H9 (cell line): ENCODE measurements around the gene ACTL7B. TPM values are rescaled to one million over a fixed set of nuclear protein-coding genes. Genes with fewer than 3 reads are reported as not detected.

ENCODE experiments used
- DNase-seq: peaks from one replicate; pipeline ENCODE4 v3.0.0-alpha.2; 2017
- H2AFZ ChIP-seq: one replicate; pipeline ENCODE4 v1.6.1; 2013; ENCODE audit warnings: mild to moderate bottlenecking, low read length, control low read depth, moderate library complexity
- H2AK5ac ChIP-seq: 2 replicates; pipeline ENCODE4 v1.6.1; 2013; ENCODE audit warnings: low read length, control low read depth, mixed read lengths; ENCODE audit not compliant: insufficient read length
- H2BK120ac ChIP-seq: one replicate; pipeline ENCODE4 v1.6.1; 2013; ENCODE audit warnings: low read depth, mild to moderate bottlenecking, low read length, control low read depth, inconsistent platforms; ENCODE audit not compliant: poor library complexity, severe bottlenecking
- H2BK12ac ChIP-seq: 2 replicates; pipeline ENCODE4 v1.6.1; 2013; ENCODE audit warnings: low read length, control low read depth, mixed read lengths, low read depth; ENCODE audit not compliant: insufficient read length
- H2BK15ac ChIP-seq: 2 replicates; pipeline ENCODE4 v1.6.1; 2013; ENCODE audit warnings: low read depth, low read length, control low read depth
- H2BK20ac ChIP-seq: one replicate; pipeline ENCODE4 v1.6.1; 2013; ENCODE audit warnings: low read depth, mild to moderate bottlenecking, low read length, control low read depth, inconsistent platforms; ENCODE audit not compliant: poor library complexity, severe bottlenecking
- H2BK5ac ChIP-seq: 2 replicates; pipeline ENCODE4 v1.6.1; 2013; ENCODE audit warnings: low read length, control low read depth, mixed read lengths; ENCODE audit not compliant: insufficient read length
- H3K14ac ChIP-seq: 2 replicates; pipeline ENCODE4 v1.6.1; 2013; ENCODE audit warnings: low read length, control low read depth; ENCODE audit not compliant: insufficient read depth
- H3K18ac ChIP-seq: 2 replicates; pipeline ENCODE4 v1.6.1; 2013; ENCODE audit warnings: low read depth, mild to moderate bottlenecking, mixed read lengths, low read length, control low read depth; ENCODE audit not compliant: insufficient read length
- H3K23ac ChIP-seq: 2 replicates; pipeline ENCODE4 v1.6.1; 2013; ENCODE audit warnings: low read length, control low read depth, mixed read lengths, low read depth; ENCODE audit not compliant: insufficient read length
- H3K23me2 ChIP-seq: 2 replicates; pipeline ENCODE4 v1.6.1; 2013; ENCODE audit warnings: low read depth, mild to moderate bottlenecking, mixed read lengths, low read length, control low read depth; ENCODE audit not compliant: insufficient read length, poor library complexity, severe bottlenecking
- H3K27ac ChIP-seq: 2 replicates; pipeline ENCODE4 v1.5.1; 2013; ENCODE audit warnings: low read length, control low read depth, mixed read lengths, low read depth; ENCODE audit not compliant: insufficient read length
- H3K27me3 ChIP-seq: 2 replicates; pipeline ENCODE4 v1.6.1; 2013; ENCODE audit warnings: low read length, control low read depth, inconsistent platforms; ENCODE audit not compliant: insufficient read depth
- H3K4ac ChIP-seq: 2 replicates; pipeline ENCODE4 v1.6.1; 2013; ENCODE audit warnings: low read depth, mild to moderate bottlenecking, control low read depth, inconsistent platforms, low read length, moderate library complexity
- H3K4me1 ChIP-seq: 2 replicates; pipeline ENCODE4 v1.6.1; 2013; ENCODE audit warnings: low read length, control low read depth, inconsistent platforms; ENCODE audit not compliant: insufficient read depth
- H3K4me2 ChIP-seq: 2 replicates; pipeline ENCODE4 v1.6.1; 2013; ENCODE audit warnings: low read length, control low read depth, mixed read lengths; ENCODE audit not compliant: insufficient read length, insufficient read depth
- H3K56ac ChIP-seq: 2 replicates; pipeline ENCODE4 v1.6.1; 2013; ENCODE audit warnings: low read depth, mild to moderate bottlenecking, mixed read lengths, low read length, control low read depth; ENCODE audit not compliant: insufficient read length
- H3K79me1 ChIP-seq: 2 replicates; pipeline ENCODE4 v1.6.1; 2013; ENCODE audit warnings: low read depth, mild to moderate bottlenecking, moderate library complexity, low read length, control low read depth, inconsistent platforms; ENCODE audit not compliant: insufficient read depth, poor library complexity, severe bottlenecking
- H3K79me2 ChIP-seq: 2 replicates; pipeline ENCODE4 v1.6.1; 2013; ENCODE audit warnings: low read length, control low read depth, inconsistent platforms; ENCODE audit not compliant: insufficient read depth
- H3K9ac ChIP-seq: 2 replicates; pipeline ENCODE4 v1.6.1; 2013; ENCODE audit warnings: low read length, control low read depth, mixed read lengths; ENCODE audit not compliant: insufficient read length; ENCODE audit errors: extremely low read depth
- H3K9me3 ChIP-seq: one replicate; pipeline ENCODE4 v1.6.1; 2013; ENCODE audit warnings: low read depth, low read length, inconsistent platforms; ENCODE audit not compliant: control insufficient read depth
- H3T11ph ChIP-seq: one replicate; pipeline ENCODE4 v1.6.1; 2013; ENCODE audit warnings: mild to moderate bottlenecking, low read length, control low read depth, inconsistent platforms
- H4K20me1 ChIP-seq: one replicate; pipeline ENCODE4 v1.6.1; 2013; ENCODE audit not compliant: control insufficient read depth, insufficient read length, insufficient read depth
- H4K5ac ChIP-seq: 2 replicates; pipeline ENCODE4 v1.6.1; 2013; ENCODE audit warnings: low read depth, mild to moderate bottlenecking, mixed read lengths, low read length, control low read depth; ENCODE audit not compliant: insufficient read length
- H4K8ac ChIP-seq: replicated peaks from 2 replicates; pipeline ENCODE4 v1.6.1; 2013; ENCODE audit warnings: low read length, control low read depth, mixed read lengths, low read depth; ENCODE audit not compliant: insufficient read length
- H4K91ac ChIP-seq: 2 replicates; pipeline ENCODE4 v1.6.1; 2013; ENCODE audit warnings: low read depth, mild to moderate bottlenecking, moderate library complexity, mixed read lengths, low read length, control low read depth; ENCODE audit not compliant: insufficient read length
- H3K27ac Mint-ChIP-seq, 3 experiments: 2 replicates in 2 of 3; 3 replicates in 1 of 3; pipeline ENCODE4 v1.8.0; 2020 to 2021; ENCODE audit warnings: mixed read lengths in 3 of 3, mild to moderate bottlenecking in 1 of 3, moderate library complexity in 1 of 3
- H3K27me3 Mint-ChIP-seq: 2 replicates; pipeline ENCODE4 v1.8.0; 2021; ENCODE audit warnings: low read depth, mild to moderate bottlenecking, moderate library complexity, mixed read lengths
- H3K36me3 Mint-ChIP-seq, 3 experiments: 2 replicates in 2 of 3; 3 replicates in 1 of 3; pipeline ENCODE4 v1.8.0; 2020 to 2021; ENCODE audit warnings: low read depth in 3 of 3, mixed read lengths in 3 of 3; ENCODE audit not compliant: insufficient read depth in 1 of 3
- H3K4me1 Mint-ChIP-seq, 2 experiments: 2 replicates each; pipeline ENCODE4 v1.8.0; 2020; ENCODE audit warnings: mixed read lengths in 2 of 2
- H3K4me3 Mint-ChIP-seq, 2 experiments: 2 replicates in 1 of 2; 3 replicates in 1 of 2; pipeline ENCODE4 v1.8.0; 2020 to 2021; ENCODE audit warnings: mild to moderate bottlenecking in 2 of 2, mixed read lengths in 2 of 2, moderate library complexity in 1 of 2
- H3K9me3 Mint-ChIP-seq, 2 experiments: 2 replicates in 1 of 2; 3 replicates in 1 of 2; pipeline ENCODE4 v1.8.0; 2020; ENCODE audit warnings: mild to moderate bottlenecking in 2 of 2, mixed read lengths in 2 of 2, moderate library complexity in 1 of 2
- WGBS: extraction: QIAGEN DNeasy Blood & Tissue Kit; methylation state at CpG from one replicate; pipeline ENCODE4 v1.1.7; 2013; ENCODE audit warnings: missing lambda C conversion rate, low lambda C conversion rate, mixed read lengths; ENCODE audit not compliant: insufficient read length; ENCODE audit errors: extremely low coverage; 5-methylcytosine and 5-hydroxymethylcytosine counted together
- total RNA-seq: library from RNA; stranded (reverse); gene quantifications from 2 replicates; pipeline ENCODE4 v1.2.1, GENCODE V29; 2021
- TF ChIP-seq, protein P1 (sequence below): fragments of 200-600 bp; sonication (generic); conservative IDR thresholded peaks from 3 replicates; pipeline ENCODE4 v1.8.0; 2021; ENCODE audit warnings: antibody characterized with exemption, mild to moderate bottlenecking

ACTL7B gene
- total RNA-seq, 1 experiment from 2014 or later: 0.09 TPM

DNA sequence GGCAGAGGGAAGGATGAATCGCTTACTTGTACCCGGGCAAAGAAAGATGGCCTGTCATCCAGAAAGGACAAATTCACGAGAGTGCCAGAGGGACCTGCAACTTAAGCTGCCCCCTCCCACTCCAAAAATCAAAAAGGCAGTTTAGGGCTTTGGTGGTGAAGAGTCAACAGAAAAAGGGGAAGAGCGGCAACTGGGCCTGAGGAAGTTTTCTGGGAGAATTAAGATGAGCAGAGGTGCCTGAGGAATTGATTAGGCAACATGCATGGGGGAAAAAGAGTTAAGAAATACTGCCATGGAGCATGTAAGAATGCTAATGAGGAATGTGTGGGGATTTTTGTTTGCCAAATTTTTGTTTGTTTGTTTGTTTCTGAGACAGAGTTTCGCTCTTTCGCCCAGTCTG is 1.8 kb upstream of the ACTL7B start:
- Histone ChIP-seq H3K27ac (no peak overlapping the region), H3K56ac (no peak overlapping the region), H4K5ac (no peak overlapping the region), H4K91ac (no peak overlapping the region), H3K14ac (no peak overlapping the region), H3K9ac (no peak overlapping the region), H3K79me1 (no peaks in the 10 kb centered on the region), H2AFZ (no peak overlapping the region), H3K4me1 (no peaks in the 10 kb centered on the region), H3T11ph (no peak overlapping the region), H2BK120ac (no peak overlapping the region), H3K23me2 (no peaks in the 10 kb centered on the region), H3K4me2 (no peak overlapping the region), H2BK20ac (no peak overlapping the region), H3K27me3 (no peaks in the 10 kb centered on the region), H3K23ac (no peak overlapping the region), H3K9me3 (no peaks in the 10 kb centered on the region), H2BK5ac (no peak overlapping the region), H3K4ac (no peak overlapping the region), H3K18ac (no peak overlapping the region), H2BK12ac (no peak overlapping the region), H2BK15ac (no peak overlapping the region), H3K79me2 (no peaks in the 10 kb centered on the region), H4K20me1 (no peaks in the 10 kb centered on the region), H2AK5ac (no peak overlapping the region), H4K8ac (no peak overlapping the region)
- no peaks in the 10 kb centered on the region; the same call in 1 of the 2 replicates for H3K27me3 Mint-ChIP-seq
- no peak overlapping the region for H3K4me3 Mint-ChIP-seq
- no peak overlapping the region for H3K27ac Mint-ChIP-seq
- TF ChIP-seq, protein P1, sequence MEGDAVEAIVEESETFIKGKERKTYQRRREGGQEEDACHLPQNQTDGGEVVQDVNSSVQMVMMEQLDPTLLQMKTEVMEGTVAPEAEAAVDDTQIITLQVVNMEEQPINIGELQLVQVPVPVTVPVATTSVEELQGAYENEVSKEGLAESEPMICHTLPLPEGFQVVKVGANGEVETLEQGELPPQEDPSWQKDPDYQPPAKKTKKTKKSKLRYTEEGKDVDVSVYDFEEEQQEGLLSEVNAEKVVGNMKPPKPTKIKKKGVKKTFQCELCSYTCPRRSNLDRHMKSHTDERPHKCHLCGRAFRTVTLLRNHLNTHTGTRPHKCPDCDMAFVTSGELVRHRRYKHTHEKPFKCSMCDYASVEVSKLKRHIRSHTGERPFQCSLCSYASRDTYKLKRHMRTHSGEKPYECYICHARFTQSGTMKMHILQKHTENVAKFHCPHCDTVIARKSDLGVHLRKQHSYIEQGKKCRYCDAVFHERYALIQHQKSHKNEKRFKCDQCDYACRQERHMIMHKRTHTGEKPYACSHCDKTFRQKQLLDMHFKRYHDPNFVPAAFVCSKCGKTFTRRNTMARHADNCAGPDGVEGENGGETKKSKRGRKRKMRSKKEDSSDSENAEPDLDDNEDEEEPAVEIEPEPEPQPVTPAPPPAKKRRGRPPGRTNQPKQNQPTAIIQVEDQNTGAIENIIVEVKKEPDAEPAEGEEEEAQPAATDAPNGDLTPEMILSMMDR: no peak
- H3K4me1 Mint-ChIP-seq: no peaks in the 10 kb centered on the region
- H3K9me3 Mint-ChIP-seq: no peaks in the 10 kb centered on the region
- no peak for DNase-seq
- H3K36me3 Mint-ChIP-seq: peaks cover 0 to 3% (median 0%) of the 10 kb centered on the region in 3 experiments; a peak in 1 of 7 replicates
- no CpG with 5 or more reads among the region's 6 CpGs for WGBS
